Endothelial cell of umbilical vein (primary cell): ENCODE measurements around the gene EML1. TPM values are rescaled to one million over a fixed set of nuclear protein-coding genes. Genes with fewer than 3 reads are reported as not detected.

Experiments
- BruUV-seq: library from RNA; stranded (reverse); fragments of 400-500 nt; replicated peaks from 2 replicates; lab custom pipeline; 2021; lab: Mats Ljungman, UMichigan
- CTCF ChIA-PET: fragments of 300-600, 350-600 bp; sonication (Branson Sonifier 250); formaldehyde crosslinking; loops from one replicate; lab custom pipeline; 2021; ENCODE audit warnings: antibody characterized with exemption, inconsistent platforms; lab: Charles Lee
- POLR2A ChIA-PET: fragments of 300-600, 350-600 bp; sonication (Branson Sonifier 250); formaldehyde crosslinking; loops from one replicate; lab custom pipeline; 2021; ENCODE audit warnings: antibody characterized with exemption, inconsistent platforms; lab: Charles Lee
- DNase-seq: peaks from one replicate; pipeline ENCODE4 v3.0.0-alpha.2; 2011; ENCODE audit warnings: low read depth, low spot score
- FAIRE-seq: peaks from 2 replicates; lab custom pipeline; 2011; peaks lifted over from hg19 to GRCh38; lab: Jason Lieb, UNC
- H2AFZ ChIP-seq: 2 replicates; pipeline ENCODE4 v1.6.0; 2012; ENCODE audit warnings: low read depth, low read length, control low read depth, inconsistent platforms
- H3K27ac ChIP-seq: 2 replicates; pipeline ENCODE4 v1.5.1; 2011; ENCODE audit warnings: low read depth, mild to moderate bottlenecking, control low read depth, low read length, moderate library complexity; ENCODE audit not compliant: insufficient read depth
- H3K27me3 ChIP-seq, 2 experiments: 2 replicates each; pipeline versions ENCODE4 v1.6.0 to v1.6.1; 2011; ENCODE audit warnings: low read length in 2 of 2, mixed read lengths in 1 of 2; ENCODE audit not compliant: control insufficient read depth in 2 of 2, insufficient read depth in 2 of 2
- H3K36me3 ChIP-seq, 2 experiments: 2 replicates in 1 of 2; 3 replicates in 1 of 2; pipeline ENCODE4 v1.5.1; 2011; ENCODE audit warnings: low read length in 2 of 2, mild to moderate bottlenecking in 1 of 2, moderate library complexity in 1 of 2; ENCODE audit not compliant: control insufficient read depth in 2 of 2, insufficient read depth in 2 of 2; ENCODE audit errors: extremely low read depth in 1 of 2
- H3K4me1 ChIP-seq: 3 replicates; pipeline ENCODE4 v1.5.1; 2011; ENCODE audit warnings: mild to moderate bottlenecking, low read length; ENCODE audit not compliant: control insufficient read depth, insufficient read depth; ENCODE audit errors: extremely low read depth
- H3K4me2 ChIP-seq: 2 replicates; pipeline ENCODE4 v1.6.1; 2011; ENCODE audit warnings: low read length, control low read depth, mixed read lengths; ENCODE audit not compliant: insufficient read depth
- H3K4me3 ChIP-seq, 3 experiments: fragments of 200-600 bp in 1 of 3; sonication (generic), shearing (Covaris generic) in 1 of 3; replicated peaks in 1 of 3; 2 replicates each; pipeline ENCODE4 v1.5.1; 2011 to 2016; ENCODE audit warnings: control low read depth in 3 of 3, low read length in 3 of 3, mild to moderate bottlenecking in 2 of 3, inconsistent platforms in 1 of 3, low read depth in 1 of 3, moderate library complexity in 1 of 3; ENCODE audit not compliant: insufficient read depth in 1 of 3
- H3K79me2 ChIP-seq: 2 replicates; pipeline ENCODE4 v1.6.0; 2012; ENCODE audit warnings: low read length, inconsistent platforms; ENCODE audit not compliant: control insufficient read depth, insufficient read depth
- H3K9ac ChIP-seq: replicated peaks from 2 replicates; pipeline ENCODE3; 2011; ENCODE audit warnings: low read length, control low read depth; ENCODE audit not compliant: insufficient read depth; ENCODE audit errors: extremely low read depth
- H3K9me1 ChIP-seq: replicated peaks from 3 replicates; pipeline ENCODE4 v1.6.0; 2011; ENCODE audit warnings: mild to moderate bottlenecking, low read length; ENCODE audit not compliant: control insufficient read depth, insufficient read depth; ENCODE audit errors: extremely low read depth
- H3K9me3 ChIP-seq: replicated peaks from 2 replicates; pipeline ENCODE4 v1.5.1; 2012; ENCODE audit warnings: low read length, inconsistent platforms; ENCODE audit not compliant: control insufficient read depth, insufficient read depth
- H4K20me1 ChIP-seq: replicated peaks from 2 replicates; pipeline ENCODE3; 2011; ENCODE audit warnings: mild to moderate bottlenecking, low read length; ENCODE audit not compliant: control insufficient read depth, insufficient read depth; ENCODE audit errors: extremely low read depth
- EZH2 ChIP-seq: IDR thresholded peaks from 2 replicates; pipeline ENCODE4 v1.6.1; 2012; ENCODE audit warnings: borderline replicate concordance, low read depth, mild to moderate bottlenecking, moderate library complexity, low read length, inconsistent platforms; ENCODE audit not compliant: severe bottlenecking
- GATA2 ChIP-seq: IDR thresholded peaks from 2 replicates; pipeline ENCODE4 v1.7.0; 2011; ENCODE audit warnings: low read depth, mild to moderate bottlenecking, moderate library complexity, mixed read lengths, low read length; ENCODE audit not compliant: insufficient read length, insufficient read depth
- dilution Hi-C: fragments of 300-500 bp; cut with MboI; formaldehyde crosslinking; loops from one replicate; pipeline ENCODE4 v1.15.0; 2019; ENCODE audit warnings: low sequenced_read_pairs; ENCODE audit not compliant: extremely low pct_ligation_motif_present
- intact Hi-C: fragments of 100-400 bp; cut with micrococcal nuclease; formaldehyde crosslinking; loops from one replicate; pipeline ENCODE4 v1.10.0; 2022
- polyA plus RNA-seq, 4 experiments: library from polyadenylated mRNA; depleted of rRNA in 3 of 4; stranded (reverse) in 3 of 4; unstranded in 1 of 4; fragments of >200 nt; gene quantifications; 2 replicates each; pipeline versions ENCODE4 v1.2.1 to v1.2.3, GENCODE V29; 2011 to 2012; ENCODE audit warnings: missing spikeins in 1 of 4
- total RNA-seq: library from RNA; stranded (reverse); gene quantifications from 2 replicates; pipeline ENCODE4 v1.2.3, GENCODE V29; 2021
- TF ChIP-seq, protein P1 (sequence below): IDR thresholded peaks from 2 replicates; pipeline ENCODE4 v1.6.1; 2011; ENCODE audit not compliant: insufficient read depth, insufficient read length

The EML1 gene
- total and polyA plus RNA-seq, 2 donors (not counting 3 experiments of a cell fraction or from before 2014, with no cell fraction given): 22.9 to 33.0 TPM

DNA sequence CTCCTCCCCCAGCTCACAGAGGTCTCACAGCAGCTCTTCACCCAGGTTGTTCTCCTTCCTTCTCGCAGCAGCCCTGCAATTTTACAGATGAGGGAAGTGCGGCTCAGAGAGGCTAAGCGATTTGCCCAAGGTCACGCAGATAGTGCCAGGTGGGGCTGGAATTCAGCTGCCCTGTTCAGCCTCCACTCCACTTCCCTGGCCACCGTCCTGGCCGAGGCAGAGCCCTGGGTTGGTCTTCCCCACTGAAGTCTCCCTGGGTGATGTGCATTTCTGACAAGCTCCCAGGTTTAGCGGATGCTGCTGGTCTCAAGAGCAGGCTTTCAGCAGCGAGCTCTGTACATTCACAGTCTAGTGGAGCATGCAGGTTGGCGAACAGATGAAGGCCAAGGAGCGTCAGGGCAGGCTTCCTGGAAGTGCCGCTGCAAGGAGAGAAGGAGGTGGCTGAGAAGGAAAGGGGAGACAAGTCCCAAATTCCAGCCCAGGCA is 28.9 kb upstream of the EML1 start:
- H3K27ac ChIP-seq: no peak overlapping the region
- POLR2A ChIA-PET: no interaction called here
- no peaks in the 10 kb centered on the region for H3K36me3 ChIP-seq
- CTCF ChIA-PET: interaction anchor here (1.6 kb wide), 1 partner anchor 12 kb away, joined by 4 read pairs; no protein-coding TSS in a partner anchor
- H3K4me3 ChIP-seq: no peak overlapping the region
- no peak for FAIRE-seq
- no peak overlapping the region for H3K9ac ChIP-seq
- H2AFZ ChIP-seq: no peak overlapping the region
- no peaks in the 10 kb centered on the region for H3K9me1 ChIP-seq
- H3K79me2 ChIP-seq: no peaks in the 10 kb centered on the region
- H3K27me3 ChIP-seq: no peaks in the 10 kb centered on the region
- dilution Hi-C loops: no loop called here
- BruUV-seq: no TSS peak
- no peaks in the 10 kb centered on the region for H4K20me1 ChIP-seq
- H3K9me3 ChIP-seq: no peaks in the 10 kb centered on the region
- intact Hi-C loops: no loop called here
- DNase-seq: no peak
- no peak overlapping the region for H3K4me2 ChIP-seq
- TF ChIP-seq EZH2 (no peak), GATA2 (no peak)
- peaks cover 1% of the 10 kb centered on the region for H3K4me1 ChIP-seq

DNA sequence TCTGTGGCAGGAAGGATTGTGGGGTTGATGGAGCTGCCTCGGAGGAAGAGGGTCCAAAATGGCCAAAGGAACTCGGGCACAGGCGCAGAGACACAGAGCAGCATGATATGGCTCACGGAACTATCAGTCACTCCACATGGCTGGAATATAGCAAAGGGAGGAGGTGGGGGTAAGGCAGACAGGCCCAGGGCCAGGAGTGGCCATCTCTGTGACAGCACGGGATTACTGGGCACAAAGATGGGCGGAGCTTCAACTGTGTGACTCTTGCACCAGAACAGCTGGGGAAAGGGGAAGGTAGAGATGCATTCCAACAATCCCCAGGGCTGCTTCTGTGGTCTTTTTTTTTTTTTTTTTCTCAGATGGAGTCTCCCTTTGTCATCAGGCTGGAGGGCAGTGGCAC is 24.8 kb upstream of the EML1 start:
- CTCF ChIA-PET: interaction anchor here (1.0 kb wide), 1 partner anchor 8 kb away, joined by 3 read pairs; no protein-coding TSS in a partner anchor
- H3K4me3 ChIP-seq: no peak overlapping the region
- BruUV-seq: no TSS peak
- no peak overlapping the region for H2AFZ ChIP-seq
- H3K4me1 ChIP-seq: no peaks in the 10 kb centered on the region
- intact Hi-C loops: no loop called here
- H3K27ac ChIP-seq: no peak overlapping the region
- no peaks in the 10 kb centered on the region for H3K79me2 ChIP-seq
- no peak for DNase-seq
- FAIRE-seq: no peak
- POLR2A ChIA-PET: no interaction called here
- no peaks in the 10 kb centered on the region for H3K36me3 ChIP-seq
- H3K27me3 ChIP-seq: no peaks in the 10 kb centered on the region
- H3K9ac ChIP-seq: no peak overlapping the region
- no peaks in the 10 kb centered on the region for H3K9me1 ChIP-seq
- no peaks in the 10 kb centered on the region for H3K9me3 ChIP-seq
- H4K20me1 ChIP-seq: no peaks in the 10 kb centered on the region
- no peak overlapping the region for H3K4me2 ChIP-seq
- dilution Hi-C loops: no loop called here
- TF ChIP-seq, protein P1, sequence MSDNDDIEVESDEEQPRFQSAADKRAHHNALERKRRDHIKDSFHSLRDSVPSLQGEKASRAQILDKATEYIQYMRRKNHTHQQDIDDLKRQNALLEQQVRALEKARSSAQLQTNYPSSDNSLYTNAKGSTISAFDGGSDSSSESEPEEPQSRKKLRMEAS: no peak
